IMR-90 (cell line): Measurements from ENCODE around the gene LHFPL5. TPM values are rescaled to one million over a fixed set of nuclear protein-coding genes. Genes with fewer than 3 reads are reported as not detected.

Experiments
- polyA plus RNA-seq, 3 experiments: library from polyadenylated mRNA; depleted of rRNA; stranded (reverse); fragments of >200 nt; gene quantifications; 2 replicates each; pipeline ENCODE4 v1.2.3, GENCODE V29; 2012; ENCODE audit warnings: low replicate concordance in 1 of 3
- total RNA-seq: library from RNA; depleted of rRNA; stranded (reverse); fragments of >200 nt; gene quantifications from 2 replicates; pipeline ENCODE4 v1.2.3, GENCODE V29; 2012; rRNA removed

Gene LHFPL5
- total and polyA plus RNA-seq, 2 of the 4 experiments (the other 2 are of a cell fraction): not detected

Other genes with a start within 250 kb of the LHFPL5 start
- 7.0 and 10.0 TPM in 2 replicates for gene FKBP5, start 116.4 kb upstream of the LHFPL5 start, total RNA-seq
- 5.6 and 6.8 TPM in 2 replicates for gene FKBP5, start 116.4 kb upstream of the LHFPL5 start, polyA plus RNA-seq (2012; rRNA removed)
- 0.18 and 0.28 TPM in 2 replicates for gene ARMC12, start 68.3 kb upstream of the LHFPL5 start, total RNA-seq
- gene ARMC12, start 68.3 kb upstream of the LHFPL5 start, polyA plus RNA-seq (2012; rRNA removed): 0.56 and 0.74 TPM in 2 replicates
- not detected in 2 replicates for gene CLPSL2, start 28.8 kb upstream of the LHFPL5 start, total RNA-seq
- not detected in 2 replicates for gene CLPSL2, start 28.8 kb upstream of the LHFPL5 start, polyA plus RNA-seq (2012; rRNA removed)
- not detected in 2 replicates for gene CLPSL1, start 24.3 kb upstream of the LHFPL5 start, total RNA-seq
- gene CLPSL1, start 24.3 kb upstream of the LHFPL5 start, polyA plus RNA-seq (2012; rRNA removed): not detected in 2 replicates
- not detected in 2 replicates for gene CLPS, start 8.0 kb upstream of the LHFPL5 start, total RNA-seq
- gene CLPS, start 8.0 kb upstream of the LHFPL5 start, polyA plus RNA-seq (2012; rRNA removed): not detected in 2 replicates
- gene SRPK1, start 115.7 kb downstream of the LHFPL5 start, total RNA-seq: 44.6 and 92.8 TPM in 2 replicates
- 17.6 and 22.5 TPM in 2 replicates for gene SRPK1, start 115.7 kb downstream of the LHFPL5 start, polyA plus RNA-seq (2012; rRNA removed)
- gene SLC26A8, start 219.3 kb downstream of the LHFPL5 start, total RNA-seq: not detected in 2 replicates
- 0.07 TPM in 1 of 2 replicates, not detected in the other for gene SLC26A8, start 219.3 kb downstream of the LHFPL5 start, polyA plus RNA-seq (2012; rRNA removed)
- 69.7 and 74.4 TPM in 2 replicates for gene MAPK14, start 222.5 kb downstream of the LHFPL5 start, total RNA-seq
- 22.6 and 28.4 TPM in 2 replicates for gene MAPK14, start 222.5 kb downstream of the LHFPL5 start, polyA plus RNA-seq (2012; rRNA removed)